Stimulated activated CD4-positive, alpha-beta T cell treated with anti-CD3 and anti-CD28 coated beads, Interleukin-15, amount 100 ng/mL, for 24 hours (primary cell): ENCODE data around the gene FRRS1L.
"Not testable (repeated sequence)": the region's sequence is repeated elsewhere in the genome, so short reads cannot be mapped to it uniquely, and the experiment has no call there.

ENCODE experiments used
- DNase-seq: peaks from one replicate; pipeline ENCODE4 v3.0.0-alpha.2; 2020

Gene FRRS1L

GRCh38 chr9:109126671-109127070, 40.4 kb downstream of the FRRS1L start:
- not testable (repeated sequence) for DNase-seq

DNA sequence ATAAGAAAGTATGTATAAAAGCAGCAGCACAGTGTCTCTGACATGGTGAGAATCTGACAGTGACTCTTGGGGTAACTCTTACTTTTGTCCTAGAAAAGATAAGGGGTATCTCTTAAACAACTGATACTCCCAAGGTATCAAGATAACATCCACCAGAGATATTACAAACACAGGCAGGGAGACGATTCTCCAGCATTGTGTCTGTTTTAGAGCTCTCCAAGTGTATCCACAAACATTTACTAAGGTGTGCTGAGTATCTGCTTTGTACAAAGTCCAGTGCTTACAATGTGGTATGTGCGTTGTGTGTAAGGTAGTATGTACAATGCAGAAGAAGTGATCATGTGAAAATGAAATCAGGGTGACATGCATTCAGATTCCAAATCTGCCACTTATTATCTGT, 42.9 kb downstream of the FRRS1L start:
- DNase-seq: no peak

DNA sequence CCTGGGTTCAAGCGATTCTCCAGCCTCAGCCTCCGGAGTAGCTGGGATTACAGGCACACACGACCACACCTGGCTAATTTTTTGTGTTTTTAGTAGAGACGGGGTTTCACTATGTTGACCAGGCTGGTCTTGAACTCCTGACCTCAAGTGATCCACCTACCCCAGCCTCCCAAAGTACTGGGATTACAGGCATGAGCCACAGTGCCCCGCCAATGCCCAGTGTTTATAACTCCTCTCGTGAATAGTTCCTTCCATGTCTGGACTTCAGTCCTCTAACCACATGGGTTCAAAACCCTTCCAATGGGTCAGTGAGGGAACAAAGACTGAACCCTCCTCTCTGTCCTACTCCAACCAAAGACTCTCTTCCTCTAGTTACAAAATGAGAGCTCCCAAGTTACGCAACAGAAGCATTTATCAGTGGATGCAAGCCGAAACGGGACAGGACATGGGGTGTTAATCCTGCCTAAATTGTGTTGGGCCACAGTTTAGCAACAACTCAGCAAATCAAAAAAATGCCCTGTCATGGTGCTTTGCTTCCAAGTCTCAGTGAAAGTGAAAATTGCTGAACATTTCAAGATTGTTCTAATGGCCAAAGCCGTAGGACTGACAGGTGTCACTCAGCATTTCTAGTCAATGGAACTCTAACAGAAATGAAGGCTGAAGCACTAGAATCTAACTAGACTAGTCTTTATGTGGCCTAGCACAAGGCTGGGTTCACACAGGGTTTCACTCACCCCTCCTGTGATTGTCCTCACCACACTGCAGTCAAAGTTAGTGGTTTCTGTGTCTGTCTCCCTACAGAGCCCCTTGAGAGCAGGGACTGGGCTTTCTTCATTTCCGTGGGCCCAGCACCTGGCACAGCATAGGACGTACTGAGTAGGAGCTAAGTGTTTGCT, 44.1 kb downstream of the FRRS1L start:
- no peak for DNase-seq

DNA sequence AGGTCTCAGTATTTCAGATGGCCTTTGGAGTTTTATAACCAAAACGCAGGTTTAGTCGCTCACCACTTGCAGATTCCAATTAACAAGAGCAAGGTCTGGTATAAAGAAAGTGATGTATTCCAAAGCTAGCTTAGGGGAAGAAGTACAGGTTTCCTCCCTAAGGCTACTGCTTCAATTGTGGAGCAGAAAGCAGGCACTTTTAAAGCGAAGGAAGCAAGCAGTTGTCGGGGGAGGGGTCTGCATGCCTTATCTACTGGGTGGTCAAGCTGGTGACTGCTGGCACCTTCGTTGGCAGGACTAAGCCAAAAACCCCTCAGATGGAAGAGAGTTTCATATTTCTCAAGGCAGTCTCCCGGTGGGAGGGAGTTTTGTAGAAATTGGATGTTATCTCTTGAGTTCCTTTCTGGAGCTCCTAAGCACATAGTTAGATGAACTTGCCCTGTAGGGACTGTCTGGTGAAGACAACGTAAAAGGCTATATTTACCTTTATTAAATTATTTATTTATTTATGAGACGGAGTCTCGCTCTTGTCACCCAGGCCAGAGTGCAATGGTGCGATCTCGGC, 45.7 kb downstream of the FRRS1L start:
- no peak for DNase-seq

GRCh38 chr9:109120204-109120789, 46.8 kb downstream of the FRRS1L start:
- no peak for DNase-seq

- peak; percentile 96 for DNase-seq
Measured at GRCh38 chr9:109119439-109120203, 47.4 kb downstream of the FRRS1L start, which contains the start of gene TMEM245. Gene TMEM245, minus strand, starts transcription at chr9:109119947. Its CDS starts 34 bp downstream, at chr9:109119913.

DNA sequence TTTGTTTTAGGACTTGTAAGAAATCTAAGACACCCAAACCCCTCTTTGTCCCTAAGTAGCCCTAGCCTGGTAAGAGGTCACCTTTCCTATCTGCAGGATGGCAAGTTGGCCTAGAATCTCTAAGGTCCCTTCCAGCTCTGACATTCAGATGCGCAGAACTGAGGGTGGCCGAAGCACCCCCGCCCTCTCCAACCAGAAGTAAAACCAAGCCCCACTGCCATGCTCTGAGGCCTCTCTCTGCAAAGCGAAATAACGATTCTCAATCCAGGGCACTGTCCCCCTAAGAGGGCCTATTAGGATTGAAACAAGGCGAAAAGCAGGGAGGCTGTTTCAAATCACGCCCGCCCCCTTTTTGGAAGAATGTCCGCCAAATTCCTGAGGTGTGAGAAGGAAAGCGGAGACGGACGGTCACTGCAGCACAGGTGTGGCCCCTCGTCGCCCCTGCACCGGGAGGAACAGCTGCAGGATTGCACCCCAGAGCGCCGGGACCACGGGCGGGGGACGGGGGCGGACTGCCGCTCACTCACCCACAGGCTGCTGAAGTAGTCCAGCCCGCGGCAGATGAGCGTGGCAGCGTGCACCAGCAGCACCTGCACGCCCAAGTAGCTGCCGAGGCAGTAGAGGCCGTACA, 48.1 kb downstream of the FRRS1L start:
- no peak for DNase-seq

DNA sequence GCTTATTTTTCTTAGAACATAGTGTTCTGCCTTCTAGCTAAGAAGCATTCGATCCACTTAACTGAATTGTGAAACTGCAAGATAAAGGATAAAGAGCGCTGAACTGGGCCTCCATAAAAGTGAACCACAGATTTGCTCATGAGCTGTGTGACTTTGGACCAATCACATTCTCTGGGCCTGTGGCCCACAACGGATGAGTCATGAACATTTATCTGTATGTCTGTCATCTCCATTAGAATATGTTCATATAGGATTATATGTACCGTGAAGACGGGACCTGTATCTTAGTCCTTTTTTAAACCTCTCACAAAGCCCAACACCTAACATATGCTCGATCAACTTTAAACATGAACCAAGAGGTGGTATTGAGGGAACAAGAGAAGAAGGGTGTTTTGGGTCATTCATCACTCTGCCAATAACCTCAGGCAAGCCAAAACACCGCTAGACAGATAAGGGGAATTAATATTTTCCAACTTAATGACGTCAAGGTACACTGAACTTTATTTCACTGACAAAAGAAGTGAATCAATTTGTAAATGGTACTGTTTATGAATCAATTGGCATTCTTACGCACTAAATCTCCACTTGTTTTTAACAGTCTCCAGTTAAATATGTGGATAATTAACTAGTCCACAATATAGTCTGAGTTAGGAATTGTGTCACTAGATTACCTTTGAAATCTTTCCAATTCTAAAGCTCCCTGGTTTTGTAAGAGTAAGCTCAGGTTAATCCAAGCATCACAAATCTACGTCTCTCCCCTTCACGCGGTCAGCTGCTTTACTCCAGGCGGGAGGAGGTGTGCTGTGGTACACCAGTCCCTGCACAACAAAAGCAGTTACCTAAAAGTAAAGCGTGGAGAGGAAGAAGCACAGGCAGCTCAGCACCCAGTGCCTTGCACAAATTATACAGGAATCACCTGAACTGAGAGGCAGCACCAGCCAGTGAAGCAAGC, 48.9 kb downstream of the FRRS1L start:
- DNase-seq: peak; percentile 61

DNA sequence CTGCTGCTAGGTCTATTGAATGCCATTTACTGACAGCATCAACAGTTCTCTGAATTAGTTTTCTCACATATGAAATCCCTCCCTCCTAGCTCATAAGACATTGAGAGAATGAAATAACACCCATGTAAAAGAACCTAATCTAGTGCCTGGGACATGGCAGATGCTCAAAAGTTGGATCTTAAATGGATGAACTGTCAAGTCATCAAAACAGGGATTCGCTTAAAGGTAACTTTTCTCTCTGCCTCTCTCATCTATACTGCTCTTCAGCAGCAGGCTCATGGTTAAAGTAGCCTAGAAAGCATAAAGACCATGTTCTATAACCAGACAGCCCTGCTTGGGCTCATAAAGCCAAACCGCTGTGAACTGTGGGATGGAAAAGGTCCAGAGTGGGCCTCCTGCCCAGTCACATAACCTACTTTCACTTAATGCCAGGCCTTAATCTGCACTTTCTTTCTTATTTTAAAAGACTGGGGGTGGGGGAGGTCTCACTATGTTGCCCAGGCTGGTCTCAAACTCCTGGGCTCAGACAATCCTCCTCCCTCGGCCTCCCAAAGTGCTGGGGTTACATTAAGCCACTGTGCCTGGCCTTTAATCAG, 51.0 kb downstream of the FRRS1L start:
- no peak for DNase-seq

DNA sequence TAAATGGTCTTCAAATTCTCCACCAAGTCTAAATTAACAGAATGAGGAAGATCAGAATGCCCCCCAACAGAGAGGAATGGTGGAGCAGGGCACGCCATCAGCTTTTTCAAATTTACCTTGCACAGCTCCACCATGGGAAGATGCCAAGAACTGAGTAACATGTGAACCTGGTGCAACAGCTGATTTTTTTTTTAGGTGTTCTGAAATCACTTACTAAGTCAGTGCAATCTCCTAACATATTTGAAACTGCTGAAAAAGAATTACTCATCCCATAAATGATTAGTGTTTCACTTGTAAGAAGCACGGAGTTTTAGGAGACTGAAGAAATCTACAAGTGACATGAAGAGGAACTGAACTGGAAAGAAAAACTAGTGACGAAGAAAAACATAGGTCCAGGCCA, 52.4 kb downstream of the FRRS1L start:
- DNase-seq: no peak

- DNase-seq: no peak
Measured at GRCh38 chr9:109113892-109114609, 53.0 kb downstream of the FRRS1L start.

- DNase-seq: no peak
Measured at GRCh38 chr9:109113254-109113653, 53.8 kb downstream of the FRRS1L start.

- no peak for DNase-seq
Measured at GRCh38 chr9:109110329-109111021, 56.6 kb downstream of the FRRS1L start.

DNA sequence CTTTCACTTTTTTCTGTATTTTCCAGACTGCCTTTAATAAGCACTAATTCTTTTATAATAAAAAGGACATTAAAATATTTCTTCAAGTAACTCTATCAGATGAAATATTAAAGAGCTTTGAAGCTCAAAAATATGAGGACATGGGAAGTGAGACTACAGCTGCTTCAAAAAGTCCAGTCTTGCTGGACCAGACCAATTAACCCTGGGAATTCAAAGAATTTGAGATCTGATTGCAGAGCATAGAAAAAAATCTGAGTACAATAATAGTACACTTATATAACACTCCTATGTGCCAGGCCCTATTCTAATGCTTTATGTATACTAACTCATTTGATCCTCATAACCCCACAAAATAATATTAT, 57.1 kb downstream of the FRRS1L start:
- no peak for DNase-seq

DNA sequence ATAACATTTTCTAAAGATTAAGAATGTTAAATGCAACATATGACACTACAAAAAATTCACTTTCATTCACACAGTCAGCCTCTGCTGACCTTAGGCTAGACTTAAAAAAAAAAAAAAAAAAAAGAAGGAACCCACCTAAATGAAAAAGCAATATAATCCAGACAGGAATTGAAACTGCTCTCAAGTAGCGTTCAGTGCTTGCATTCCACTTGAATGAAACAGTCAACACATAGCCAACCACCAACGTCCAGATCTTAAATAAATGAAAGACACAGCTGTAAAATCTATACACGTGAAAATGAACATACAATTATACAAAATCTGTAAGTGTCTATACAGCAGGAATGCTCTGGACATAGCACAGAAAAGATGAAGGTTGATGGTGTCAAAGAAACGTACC, 58.7 kb downstream of the FRRS1L start:
- DNase-seq: no peak

DNA sequence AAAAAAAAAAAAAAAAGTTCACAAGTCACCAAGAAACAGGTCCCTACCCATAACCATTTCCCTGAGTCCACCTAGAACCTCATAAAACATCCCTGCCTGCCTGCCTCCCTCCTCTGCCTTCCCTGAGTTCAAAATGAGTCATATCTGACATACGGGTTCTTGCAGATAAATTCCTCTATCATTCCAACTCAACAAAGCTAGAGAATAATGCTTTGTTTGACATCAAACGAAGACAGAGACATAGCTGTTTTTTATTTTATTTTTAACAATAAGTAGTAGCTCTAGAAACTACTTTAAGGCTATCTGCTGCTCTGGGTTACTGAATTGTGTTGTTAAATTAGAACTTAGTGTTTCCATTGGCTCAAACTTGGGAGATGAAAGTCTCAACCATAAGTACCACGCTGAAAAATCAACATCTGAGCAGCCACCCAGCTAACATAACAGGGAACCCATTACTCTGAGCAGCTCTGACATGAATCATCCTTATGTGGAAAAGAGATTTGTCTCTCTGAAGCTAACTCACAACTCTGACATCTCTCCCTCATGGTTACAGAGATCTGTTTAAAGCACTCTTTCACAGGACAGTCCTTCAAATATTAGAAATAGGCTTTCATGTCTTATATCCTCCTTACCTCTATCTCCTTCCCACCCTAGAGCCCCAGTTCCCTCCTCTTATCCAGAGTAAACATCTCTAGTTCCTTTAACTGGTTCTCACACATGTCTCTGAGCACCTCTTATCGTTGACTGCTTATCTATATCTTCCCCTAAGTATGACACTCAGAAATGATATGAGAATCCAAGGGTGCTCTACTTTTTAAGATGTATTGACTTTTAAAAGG, 59.4 kb downstream of the FRRS1L start:
- DNase-seq: peak; percentile 14

DNA sequence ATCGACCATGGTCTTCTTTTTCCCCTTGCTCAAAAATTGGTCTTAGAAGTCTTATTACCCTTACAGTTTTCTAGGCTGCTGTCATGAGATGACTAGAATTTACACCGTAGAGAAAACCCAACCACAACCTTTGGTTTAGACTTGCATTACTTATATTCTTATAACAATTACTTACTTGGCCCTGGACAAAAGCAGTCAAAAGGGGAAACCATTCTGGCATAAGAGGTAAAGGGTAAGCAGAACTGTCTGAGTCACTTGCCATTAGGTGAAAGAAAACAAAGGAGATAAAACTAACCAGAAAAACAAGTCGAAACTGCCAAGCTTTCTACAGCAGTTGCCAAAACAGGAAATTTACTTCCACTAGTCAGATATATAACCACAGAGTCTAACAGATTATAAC, 65.2 kb downstream of the FRRS1L start:
- DNase-seq: no peak

DNA sequence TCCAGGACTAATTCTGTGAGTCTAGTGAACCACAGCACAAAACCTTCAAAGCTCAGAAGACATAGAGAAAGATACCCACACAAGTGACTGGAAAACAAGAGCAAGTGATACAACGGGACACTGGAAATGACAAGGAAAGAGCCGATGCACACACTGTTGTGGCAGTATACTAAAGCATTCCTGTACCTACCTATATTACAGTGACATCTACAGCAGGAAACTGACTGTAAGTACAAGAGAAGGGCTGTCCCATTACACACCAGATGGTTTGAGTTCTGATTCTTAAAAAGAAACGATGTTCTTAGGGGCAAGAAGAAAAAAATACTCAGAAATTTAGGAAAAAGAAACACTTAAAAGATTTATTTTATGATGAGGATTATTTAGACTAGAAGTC, 65.8 kb downstream of the FRRS1L start:
- no peak for DNase-seq
